ENCODE measurements around the gene TMEM255A. TPM values are rescaled to one million over a fixed set of nuclear protein-coding genes. Genes with fewer than 3 reads are reported as not detected.

Gene TMEM255A
- total and polyA plus RNA-seq, 2 donors (not counting 1 experiment from before 2014, with no cell fraction given): under 0.01 to 0.93 TPM

DNA sequence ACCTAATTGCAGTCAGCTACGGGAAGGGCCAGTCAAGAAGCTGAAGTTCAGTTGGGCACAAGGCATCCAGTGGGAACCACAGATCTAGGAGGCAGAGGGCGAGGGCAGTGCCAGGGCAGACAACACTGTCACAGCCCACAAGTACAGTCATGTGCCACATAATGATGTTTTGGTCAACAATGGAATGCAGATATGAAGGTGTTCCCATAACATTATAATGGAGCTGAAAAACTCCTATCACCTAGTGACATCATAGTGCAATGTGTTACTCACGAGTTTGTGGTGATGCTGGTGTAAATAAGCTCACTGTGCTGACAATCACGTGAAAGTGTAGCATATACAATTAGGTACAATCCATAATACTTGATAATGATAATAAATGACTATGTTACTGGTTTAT is 4.5 kb upstream of the TMEM255A start:
- Histone ChIP-seq H3K27ac (ENCODE audit: insufficient read depth, low read length) (no peak overlapping the region), H3K4me1 (ENCODE audit: control insufficient read depth, extremely low read depth, insufficient read depth, low read length) (no peaks in the 10 kb centered on the region), H4K20me1 (ENCODE audit: control insufficient read depth, extremely low read depth, insufficient read depth, low read length) (no peaks in the 10 kb centered on the region), H3K27me3 (ENCODE audit: control insufficient read depth, insufficient read depth, low read length) (no peaks in the 10 kb centered on the region), H3K4me3 (replicated peaks in 1 of 4; ENCODE audit: control extremely low read depth in 1 of 4, insufficient read depth in 1 of 4, low read depth in 3 of 4, low read length in 4 of 4) (no peak overlapping the region), H3K9ac (ENCODE audit: insufficient read depth, low read length) (no peak overlapping the region), H3K4me2 (ENCODE audit: extremely low read depth, insufficient read depth, low read length) (no peak overlapping the region), H3K9me3 (ENCODE audit: control insufficient read depth, insufficient read depth, low read depth, low read length) (no peaks in the 10 kb centered on the region), H3K79me2 (ENCODE audit: control insufficient read depth, insufficient read depth, low read length) (no peaks in the 10 kb centered on the region), H2AFZ (ENCODE audit: low read length) (no peak overlapping the region), H3K36me3 (ENCODE audit: control insufficient read depth, insufficient read depth, low read length) (no peaks in the 10 kb centered on the region)
- no peak for DNase-seq (ENCODE audit: low read depth in 2 of 2)
- TF ChIP-seq, protein P1, sequence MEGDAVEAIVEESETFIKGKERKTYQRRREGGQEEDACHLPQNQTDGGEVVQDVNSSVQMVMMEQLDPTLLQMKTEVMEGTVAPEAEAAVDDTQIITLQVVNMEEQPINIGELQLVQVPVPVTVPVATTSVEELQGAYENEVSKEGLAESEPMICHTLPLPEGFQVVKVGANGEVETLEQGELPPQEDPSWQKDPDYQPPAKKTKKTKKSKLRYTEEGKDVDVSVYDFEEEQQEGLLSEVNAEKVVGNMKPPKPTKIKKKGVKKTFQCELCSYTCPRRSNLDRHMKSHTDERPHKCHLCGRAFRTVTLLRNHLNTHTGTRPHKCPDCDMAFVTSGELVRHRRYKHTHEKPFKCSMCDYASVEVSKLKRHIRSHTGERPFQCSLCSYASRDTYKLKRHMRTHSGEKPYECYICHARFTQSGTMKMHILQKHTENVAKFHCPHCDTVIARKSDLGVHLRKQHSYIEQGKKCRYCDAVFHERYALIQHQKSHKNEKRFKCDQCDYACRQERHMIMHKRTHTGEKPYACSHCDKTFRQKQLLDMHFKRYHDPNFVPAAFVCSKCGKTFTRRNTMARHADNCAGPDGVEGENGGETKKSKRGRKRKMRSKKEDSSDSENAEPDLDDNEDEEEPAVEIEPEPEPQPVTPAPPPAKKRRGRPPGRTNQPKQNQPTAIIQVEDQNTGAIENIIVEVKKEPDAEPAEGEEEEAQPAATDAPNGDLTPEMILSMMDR (conservative IDR thresholded peaks at IDR 0.05 in 1 of 2, IDR thresholded peaks at IDR 0.05 in 1 of 2; ENCODE audit: low read depth in 1 of 2, low read length in 2 of 2): no peak
- TF ChIP-seq EZH2 (IDR thresholded peaks at IDR 0.05; ENCODE audit: low read length, missing control alignments): no peak

DNA sequence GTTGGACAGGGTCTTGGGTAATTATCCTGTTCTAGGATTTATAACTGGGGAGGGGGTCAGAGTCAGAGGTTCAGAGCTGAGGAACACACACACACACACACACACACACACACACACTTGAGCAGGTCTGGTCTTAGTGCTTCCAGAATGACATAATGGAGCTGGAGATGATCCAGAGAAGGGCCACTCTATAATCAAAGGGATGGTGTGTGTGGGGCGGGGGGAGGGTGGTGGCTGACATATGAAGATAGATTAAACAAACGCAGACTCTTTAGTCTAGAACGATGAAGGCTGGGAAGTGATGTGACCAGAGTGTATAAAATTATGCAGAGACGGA is 434 bp upstream of the TMEM255A start:
- Histone ChIP-seq H3K27ac (ENCODE audit: insufficient read depth, low read length) (no peak overlapping the region), H3K27me3 (ENCODE audit: control insufficient read depth, insufficient read depth, low read length) (peaks cover 15% of the 10 kb centered on the region)
- no peak for TF ChIP-seq EZH2 (IDR thresholded peaks at IDR 0.05; ENCODE audit: low read length, missing control alignments)
- TF ChIP-seq, protein P1 (conservative IDR thresholded peaks at IDR 0.05 in 1 of 2, IDR thresholded peaks at IDR 0.05 in 1 of 2; ENCODE audit: low read depth in 1 of 2, low read length in 2 of 2): no peak

DNA sequence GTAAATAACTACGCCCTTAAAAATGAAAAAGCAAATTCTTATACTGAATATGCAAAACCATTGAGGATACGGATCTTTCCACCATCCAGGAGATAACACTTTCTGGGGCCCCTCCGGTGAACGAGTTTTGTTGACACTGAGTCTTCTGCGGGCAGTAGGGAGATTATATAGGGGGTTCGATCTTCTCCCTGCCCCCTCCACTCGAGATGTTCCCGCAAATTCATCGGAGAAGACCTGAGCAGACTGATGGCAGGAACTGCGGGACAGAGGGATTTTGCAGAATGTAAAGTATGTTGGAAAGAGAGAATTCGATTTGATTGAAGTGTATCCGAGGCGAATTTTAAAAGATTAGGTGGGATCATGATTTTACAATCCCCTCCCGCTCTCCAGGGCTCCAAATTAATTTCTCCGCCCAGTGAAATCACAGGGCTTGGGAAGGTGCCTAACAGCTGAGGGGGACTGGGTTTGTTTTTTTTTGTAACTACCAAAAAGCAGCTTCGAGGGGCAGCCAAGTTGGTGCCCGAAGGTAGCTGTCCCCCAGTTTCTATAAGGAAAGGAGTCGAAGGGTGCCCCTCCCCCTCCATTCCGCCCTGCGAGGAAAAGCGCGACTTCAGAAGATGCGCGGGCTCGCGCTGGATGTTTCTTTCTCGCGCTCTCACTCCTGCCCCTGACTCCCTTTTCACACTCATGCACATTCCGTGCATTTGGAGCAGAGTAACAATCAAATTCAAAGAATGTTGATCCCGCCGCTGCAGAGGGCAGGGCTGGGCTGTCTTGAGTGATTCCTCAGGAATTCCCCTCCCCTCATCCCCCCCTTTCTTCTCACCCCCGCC is 1.2 kb downstream of the TMEM255A start:
- H4K20me1 ChIP-seq (ENCODE audit: control insufficient read depth, extremely low read depth, insufficient read depth, low read length): no peaks in the 10 kb centered on the region
- H2AFZ ChIP-seq (ENCODE audit: low read length): no peak overlapping the region
- peak overlapping the region in 2 of 4 experiments; percentile 14 to 49 for H3K4me3 ChIP-seq (replicated peaks in 1 of 4; ENCODE audit: control extremely low read depth in 1 of 4, insufficient read depth in 1 of 4, low read depth in 3 of 4, low read length in 4 of 4)
- no peaks in the 10 kb centered on the region for H3K36me3 ChIP-seq (ENCODE audit: control insufficient read depth, insufficient read depth, low read length)
- H3K9ac ChIP-seq (ENCODE audit: insufficient read depth, low read length): no peak overlapping the region
- H3K79me2 ChIP-seq (ENCODE audit: control insufficient read depth, insufficient read depth, low read length): no peaks in the 10 kb centered on the region
- H3K9me3 ChIP-seq (ENCODE audit: control insufficient read depth, insufficient read depth, low read depth, low read length): no peaks in the 10 kb centered on the region
- no peaks in the 10 kb centered on the region for H3K4me1 ChIP-seq (ENCODE audit: control insufficient read depth, extremely low read depth, insufficient read depth, low read length)
- H3K27me3 ChIP-seq (ENCODE audit: control insufficient read depth, insufficient read depth, low read length): peaks cover 15% of the 10 kb centered on the region
- peak overlapping the region; percentile 64 for H3K4me2 ChIP-seq (ENCODE audit: extremely low read depth, insufficient read depth, low read length)
- no peak overlapping the region for H3K27ac ChIP-seq (ENCODE audit: insufficient read depth, low read length)
- peak; percentile 39 for TF ChIP-seq EZH2 (IDR thresholded peaks at IDR 0.05; ENCODE audit: low read length, missing control alignments)
- TF ChIP-seq, protein P1 (conservative IDR thresholded peaks at IDR 0.05 in 1 of 2, IDR thresholded peaks at IDR 0.05 in 1 of 2; ENCODE audit: low read depth in 1 of 2, low read length in 2 of 2): no peak
- peak in 1 of 2 donors; percentile 36 for DNase-seq (ENCODE audit: low read depth in 2 of 2)

More for the DNA sequence above, 434 bp upstream of the TMEM255A start:
- no peaks in the 10 kb centered on the region for H3K79me2 ChIP-seq (ENCODE audit: control insufficient read depth, insufficient read depth, low read length)
- H3K9me3 ChIP-seq (ENCODE audit: control insufficient read depth, insufficient read depth, low read depth, low read length): no peaks in the 10 kb centered on the region
- no peak overlapping the region for H2AFZ ChIP-seq (ENCODE audit: low read length)
- peak in 1 of 2 donors; percentile 26 for DNase-seq (ENCODE audit: low read depth in 2 of 2)
- H3K4me2 ChIP-seq (ENCODE audit: extremely low read depth, insufficient read depth, low read length): no peak overlapping the region
- no peaks in the 10 kb centered on the region for H4K20me1 ChIP-seq (ENCODE audit: control insufficient read depth, extremely low read depth, insufficient read depth, low read length)
- H3K4me3 ChIP-seq (replicated peaks in 1 of 4; ENCODE audit: control extremely low read depth in 1 of 4, insufficient read depth in 1 of 4, low read depth in 3 of 4, low read length in 4 of 4): no peak overlapping the region
- no peaks in the 10 kb centered on the region for H3K4me1 ChIP-seq (ENCODE audit: control insufficient read depth, extremely low read depth, insufficient read depth, low read length)
- H3K9ac ChIP-seq (ENCODE audit: insufficient read depth, low read length): no peak overlapping the region
- no peaks in the 10 kb centered on the region for H3K36me3 ChIP-seq (ENCODE audit: control insufficient read depth, insufficient read depth, low read length)

All from fibroblast of lung (primary cell).